ENCODE data around the gene DNAJC3. TPM values are rescaled to one million over a fixed set of nuclear protein-coding genes. Genes with fewer than 3 reads are reported as not detected.

DNAJC3 gene
- total and polyA plus RNA-seq, 2 of the 13 experiments (the other 11 are each of a cell fraction or from before 2014, with no cell fraction given): 10.4 to 48.2 TPM

- TF ChIP-seq ZNF407 (CRISPR knock-in tag; IDR thresholded peaks at IDR 0.05; ENCODE audit: not compliant biosample characterization) (peak; percentile 58), CREB3 (CRISPR knock-in tag; IDR thresholded peaks at IDR 0.05) (0 out of 2 replicates have a peak, but pooled peaks have one; percentile 67), GPN1 (CRISPR knock-in tag; IDR thresholded peaks at IDR 0.05; ENCODE audit: borderline replicate concordance) (no peak), POGK (CRISPR knock-in tag; conservative IDR thresholded peaks at IDR 0.05) (peak; percentile 65), TBP (CRISPR knock-in tag; IDR thresholded peaks at IDR 0.05) (no peak), GABPA (IDR thresholded peaks at IDR 0.05; ENCODE audit: low read depth, low read length) (peak; percentile 33), GABPA (CRISPR knock-in tag; IDR thresholded peaks at IDR 0.05; ENCODE audit: low read depth) (no peak), ZBTB39 (CRISPR knock-in tag; IDR thresholded peaks at IDR 0.05) (0 out of 2 replicates have a peak, but pooled peaks have one; percentile 18), HIVEP1 (CRISPR knock-in tag; IDR thresholded peaks at IDR 0.05) (0 out of 2 replicates have a peak, but pooled peaks have one; percentile 3), MTA1 (CRISPR knock-in tag; IDR thresholded peaks at IDR 0.05; ENCODE audit: borderline replicate concordance) (no peak), NBN (conservative IDR thresholded peaks at IDR 0.05) (no peak), SPEN (CRISPR knock-in tag; IDR thresholded peaks at IDR 0.05; ENCODE audit: low read depth) (peak; percentile 44; the same call in 1 of the 2 replicates)
Observed at GRCh38 chr13:95643936-95644598, 32.9 kb upstream of the DNAJC3 start (continued).
